HEK293 (cell line): ENCODE measurements around the gene SGMS1.

Source experiments
- CTCF ChIA-PET: fragments of 350-600 bp; formaldehyde crosslinking; extraction: SDS; loops from one replicate; lab custom pipeline; 2021; ENCODE audit warnings: antibody characterized with exemption; lab: Yijun Ruan, JAX
- POLR2A ChIA-PET: fragments of 300-600 bp; formaldehyde crosslinking; extraction: SDS; loops from one replicate; lab custom pipeline; 2020; ENCODE audit warnings: antibody characterized with exemption, inconsistent platforms; lab: Yijun Ruan, JAX
- H3K27ac ChIP-seq: fragments of 200-500 bp; sonication (Bioruptor generic); 2 replicates; pipeline ENCODE4 v1.5.1; 2014; ENCODE audit warnings: low read depth, low read length, control low read depth, inconsistent platforms; ENCODE audit errors: extremely low read depth
- H3K36me3 ChIP-seq, 2 experiments: fragments of 200-500 bp in 1 of 2; sonication (Bioruptor generic) in 1 of 2; 1 replicate in 1 of 2; 2 replicates in 1 of 2; pipeline ENCODE4 v1.5.1; 2014 to 2017; ENCODE audit warnings: inconsistent platforms in 2 of 2, low read length in 2 of 2; ENCODE audit not compliant: control insufficient read depth in 2 of 2, insufficient read depth in 1 of 2
- H3K4me1 ChIP-seq: fragments of 200-500 bp; sonication (Bioruptor generic); 2 replicates; pipeline ENCODE4 v1.5.1; 2014; ENCODE audit warnings: mild to moderate bottlenecking, low read length, inconsistent platforms; ENCODE audit not compliant: control insufficient read depth, insufficient read depth
- H3K4me3 ChIP-seq: 2 replicates; pipeline ENCODE4 v1.5.1; 2011; ENCODE audit warnings: low read depth, mild to moderate bottlenecking, control low read depth, low read length, moderate library complexity
- H3K9me3 ChIP-seq: fragments of 200-500 bp; sonication (Bioruptor generic); 2 replicates; pipeline ENCODE4 v1.5.1; 2014; ENCODE audit warnings: low read depth, low read length, inconsistent platforms; ENCODE audit not compliant: control insufficient read depth, insufficient read depth
- BCL6B ChIP-seq: fragments of 450-650 bp; formaldehyde crosslinking; IDR thresholded peaks from 2 replicates; pipeline ENCODE4 v1.5.1; 2017; ENCODE audit warnings: missing biosample characterization, missing genetic modification characterization
- GLI4 ChIP-seq: fragments of 450-650 bp; formaldehyde crosslinking; IDR thresholded peaks from 2 replicates; pipeline ENCODE4 v1.5.1; 2016; ENCODE audit warnings: missing biosample characterization, missing genetic modification characterization
- INSM2 ChIP-seq: fragments of 450-650 bp; formaldehyde crosslinking; IDR thresholded peaks from 2 replicates; pipeline ENCODE4 v1.5.1; 2016; ENCODE audit warnings: missing biosample characterization, missing genetic modification characterization
- PRDM10 ChIP-seq: fragments of 450-650 bp; formaldehyde crosslinking; IDR thresholded peaks from 2 replicates; pipeline ENCODE4 v1.5.1; 2016; ENCODE audit warnings: missing biosample characterization, missing genetic modification characterization
- SP3 ChIP-seq: fragments of 450-650 bp; formaldehyde crosslinking; IDR thresholded peaks from 2 replicates; pipeline ENCODE4 v1.5.1; 2016; ENCODE audit warnings: missing biosample characterization, missing genetic modification characterization
- ZBTB20 ChIP-seq: fragments of 450-650 bp; formaldehyde crosslinking; IDR thresholded peaks from 2 replicates; pipeline ENCODE4 v1.5.1; 2016; ENCODE audit warnings: missing biosample characterization, missing genetic modification characterization
- ZNF112 ChIP-seq: fragments of 450-650 bp; formaldehyde crosslinking; IDR thresholded peaks from 2 replicates; pipeline ENCODE4 v1.5.0; 2017; ENCODE audit warnings: missing biosample characterization, missing genetic modification characterization
- ZNF121 ChIP-seq: fragments of 450-650 bp; formaldehyde crosslinking; IDR thresholded peaks from 2 replicates; pipeline ENCODE4 v1.5.1; 2016; ENCODE audit warnings: missing biosample characterization, missing genetic modification characterization
- ZNF138 ChIP-seq: fragments of 450-650 bp; formaldehyde crosslinking; IDR thresholded peaks from 2 replicates; pipeline ENCODE4 v1.5.1; 2016; ENCODE audit warnings: missing biosample characterization, missing genetic modification characterization, borderline replicate concordance
- ZNF146 ChIP-seq: fragments of 450-650 bp; formaldehyde crosslinking; IDR thresholded peaks from 2 replicates; pipeline ENCODE4 v1.5.1; 2016; ENCODE audit warnings: missing biosample characterization, missing genetic modification characterization
- ZNF184 ChIP-seq: fragments of 450-650 bp; IDR thresholded peaks from 2 replicates; pipeline ENCODE4 v1.5.1; 2018; ENCODE audit warnings: missing biosample characterization, mild to moderate bottlenecking, missing genetic modification characterization
- ZNF202 ChIP-seq: fragments of 450-650 bp; formaldehyde crosslinking; IDR thresholded peaks from 2 replicates; pipeline ENCODE4 v1.5.1; 2016; ENCODE audit warnings: missing biosample characterization, missing genetic modification characterization, borderline replicate concordance
- ZNF248 ChIP-seq: fragments of 450-650 bp; formaldehyde crosslinking; IDR thresholded peaks from 2 replicates; pipeline ENCODE4 v1.5.1; 2017; ENCODE audit warnings: missing biosample characterization, missing genetic modification characterization
- ZNF292 ChIP-seq: fragments of 450-650 bp; formaldehyde crosslinking; IDR thresholded peaks from 2 replicates; pipeline ENCODE4 v1.5.1; 2016; ENCODE audit warnings: low read depth, missing biosample characterization, missing genetic modification characterization, borderline replicate concordance
- ZNF302 ChIP-seq: fragments of 450-650 bp; formaldehyde crosslinking; IDR thresholded peaks from 2 replicates; pipeline ENCODE4 v1.5.1; 2016; ENCODE audit warnings: missing biosample characterization, missing genetic modification characterization, low read depth
- ZNF324 ChIP-seq: fragments of 450-650 bp; formaldehyde crosslinking; IDR thresholded peaks from 2 replicates; pipeline ENCODE4 v1.5.1; 2016; ENCODE audit warnings: missing biosample characterization, missing genetic modification characterization
- ZNF488 ChIP-seq: fragments of 450-650 bp; formaldehyde crosslinking; IDR thresholded peaks from 2 replicates; pipeline ENCODE4 v1.5.1; 2016; ENCODE audit warnings: missing biosample characterization, missing genetic modification characterization
- ZNF549 ChIP-seq: fragments of 450-650 bp; IDR thresholded peaks from 2 replicates; pipeline ENCODE4 v1.5.1; 2018; ENCODE audit warnings: missing biosample characterization, missing genetic modification characterization, mild to moderate bottlenecking, inconsistent platforms, moderate library complexity
- ZNF621 ChIP-seq: fragments of 450-650 bp; formaldehyde crosslinking; IDR thresholded peaks from 2 replicates; pipeline ENCODE4 v1.5.1; 2017; ENCODE audit warnings: missing biosample characterization, missing genetic modification characterization
- ZNF660 ChIP-seq: fragments of 450-650 bp; IDR thresholded peaks from 2 replicates; pipeline ENCODE4 v1.5.1; 2018; ENCODE audit warnings: missing biosample characterization, mild to moderate bottlenecking, missing genetic modification characterization
- TF ChIP-seq, protein P1 (sequence below): fragments of 450-650 bp; formaldehyde crosslinking; IDR thresholded peaks from 2 replicates; pipeline ENCODE4 v1.5.1; 2017; ENCODE audit warnings: missing biosample characterization, missing genetic modification characterization
- TF ChIP-seq, protein P2 (sequence below): fragments of 450-650 bp; formaldehyde crosslinking; IDR thresholded peaks from 2 replicates; pipeline ENCODE4 v1.5.1; 2017; ENCODE audit warnings: missing biosample characterization, missing genetic modification characterization
- TF ChIP-seq, protein P3 (sequence below): fragments of 450-650 bp; formaldehyde crosslinking; IDR thresholded peaks from 2 replicates; pipeline ENCODE4 v1.5.1; 2016; ENCODE audit warnings: missing biosample characterization, missing genetic modification characterization

The SGMS1 gene

GRCh38 chr10:50578949-50579348 is 44.8 kb downstream of the SGMS1 start (continued):
- TF ChIP-seq INSM2 (no peak), ZNF138 (tag by site-specific recombination) (no peak), GLI4 (tag by site-specific recombination) (no peak)

DNA sequence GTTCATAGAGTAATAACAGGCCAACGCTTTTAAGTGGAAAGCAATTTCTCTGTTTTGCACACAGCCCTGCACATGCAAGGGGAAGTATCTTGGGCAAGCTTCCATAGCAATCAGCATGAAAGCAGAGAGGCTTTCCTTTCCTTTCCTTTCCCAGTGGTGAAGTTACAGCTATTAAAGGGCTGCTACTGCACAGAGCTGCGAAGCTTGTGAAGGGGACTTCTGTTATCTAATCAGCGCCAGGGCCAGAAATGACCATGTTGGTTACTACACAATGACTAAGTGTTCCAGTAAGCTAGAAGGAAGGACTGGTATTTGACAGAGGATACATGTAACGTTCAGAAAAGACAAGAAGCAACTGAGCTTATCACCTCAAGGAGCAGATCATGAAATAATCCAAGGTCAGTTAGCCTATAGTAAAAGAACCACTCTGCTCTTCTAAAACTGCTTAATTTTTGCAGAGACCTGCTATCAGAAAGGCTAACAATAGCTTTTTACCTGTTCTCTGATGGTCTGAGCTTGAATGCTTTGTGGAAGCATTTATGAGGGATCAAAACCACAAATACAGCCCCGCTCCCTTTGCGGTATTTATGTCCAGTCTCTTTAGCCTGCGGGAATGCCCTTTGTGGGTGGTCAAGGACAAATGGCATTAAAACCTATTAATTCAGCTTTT is 45.9 kb downstream of the SGMS1 start:
- Histone ChIP-seq H3K4me1 (no peaks in the 10 kb centered on the region), H3K9me3 (no peaks in the 10 kb centered on the region), H3K4me3 (no peak overlapping the region), H3K36me3 (no peaks in the 10 kb centered on the region), H3K27ac (no peak overlapping the region)
- ChIA-PET POLR2A (interaction anchor here (1.2 kb wide), 1 partner anchor 47 kb away, joined by 3 read pairs; no protein-coding TSS in a partner anchor), CTCF (interaction anchor here (0.9 to 1.5 kb wide), 2 partner anchors 11 to 43 kb away, joined by 4 to 5 read pairs; no protein-coding TSS in a partner anchor)
- no peak for TF ChIP-seq ZNF302
- no peak for TF ChIP-seq ZNF292 (tag by site-specific recombination)
- TF ChIP-seq ZBTB20 (tag by site-specific recombination) = no peak
- TF ChIP-seq ZNF184 (tag by site-specific recombination) = no peak
- no peak for TF ChIP-seq ZNF121 (tag by site-specific recombination)
- TF ChIP-seq ZNF621 = no peak
- no peak for TF ChIP-seq PRDM10 (tag by site-specific recombination)
- TF ChIP-seq, protein P1, sequence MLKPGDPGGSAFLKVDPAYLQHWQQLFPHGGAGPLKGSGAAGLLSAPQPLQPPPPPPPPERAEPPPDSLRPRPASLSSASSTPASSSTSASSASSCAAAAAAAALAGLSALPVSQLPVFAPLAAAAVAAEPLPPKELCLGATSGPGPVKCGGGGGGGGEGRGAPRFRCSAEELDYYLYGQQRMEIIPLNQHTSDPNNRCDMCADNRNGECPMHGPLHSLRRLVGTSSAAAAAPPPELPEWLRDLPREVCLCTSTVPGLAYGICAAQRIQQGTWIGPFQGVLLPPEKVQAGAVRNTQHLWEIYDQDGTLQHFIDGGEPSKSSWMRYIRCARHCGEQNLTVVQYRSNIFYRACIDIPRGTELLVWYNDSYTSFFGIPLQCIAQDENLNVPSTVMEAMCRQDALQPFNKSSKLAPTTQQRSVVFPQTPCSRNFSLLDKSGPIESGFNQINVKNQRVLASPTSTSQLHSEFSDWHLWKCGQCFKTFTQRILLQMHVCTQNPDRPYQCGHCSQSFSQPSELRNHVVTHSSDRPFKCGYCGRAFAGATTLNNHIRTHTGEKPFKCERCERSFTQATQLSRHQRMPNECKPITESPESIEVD (tag by site-specific recombination) = no peak
- no peak for TF ChIP-seq ZNF488 (tag by site-specific recombination)
- no peak for TF ChIP-seq SP3 (tag by site-specific recombination)
- TF ChIP-seq ZNF112 = no peak
- no peak for TF ChIP-seq ZNF549 (tag by site-specific recombination)
- no peak for TF ChIP-seq ZNF202 (tag by site-specific recombination)
- no peak for TF ChIP-seq ZNF660 (tag by site-specific recombination)
- no peak for TF ChIP-seq BCL6B (tag by site-specific recombination)
- no peak for TF ChIP-seq ZNF324
- TF ChIP-seq, protein P2, sequence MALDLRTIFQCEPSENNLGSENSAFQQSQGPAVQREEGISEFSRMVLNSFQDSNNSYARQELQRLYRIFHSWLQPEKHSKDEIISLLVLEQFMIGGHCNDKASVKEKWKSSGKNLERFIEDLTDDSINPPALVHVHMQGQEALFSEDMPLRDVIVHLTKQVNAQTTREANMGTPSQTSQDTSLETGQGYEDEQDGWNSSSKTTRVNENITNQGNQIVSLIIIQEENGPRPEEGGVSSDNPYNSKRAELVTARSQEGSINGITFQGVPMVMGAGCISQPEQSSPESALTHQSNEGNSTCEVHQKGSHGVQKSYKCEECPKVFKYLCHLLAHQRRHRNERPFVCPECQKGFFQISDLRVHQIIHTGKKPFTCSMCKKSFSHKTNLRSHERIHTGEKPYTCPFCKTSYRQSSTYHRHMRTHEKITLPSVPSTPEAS (tag by site-specific recombination) = no peak
- no peak for TF ChIP-seq ZNF248 (tag by site-specific recombination)
- TF ChIP-seq ZNF146 (tag by site-specific recombination) = no peak
- TF ChIP-seq, protein P3, sequence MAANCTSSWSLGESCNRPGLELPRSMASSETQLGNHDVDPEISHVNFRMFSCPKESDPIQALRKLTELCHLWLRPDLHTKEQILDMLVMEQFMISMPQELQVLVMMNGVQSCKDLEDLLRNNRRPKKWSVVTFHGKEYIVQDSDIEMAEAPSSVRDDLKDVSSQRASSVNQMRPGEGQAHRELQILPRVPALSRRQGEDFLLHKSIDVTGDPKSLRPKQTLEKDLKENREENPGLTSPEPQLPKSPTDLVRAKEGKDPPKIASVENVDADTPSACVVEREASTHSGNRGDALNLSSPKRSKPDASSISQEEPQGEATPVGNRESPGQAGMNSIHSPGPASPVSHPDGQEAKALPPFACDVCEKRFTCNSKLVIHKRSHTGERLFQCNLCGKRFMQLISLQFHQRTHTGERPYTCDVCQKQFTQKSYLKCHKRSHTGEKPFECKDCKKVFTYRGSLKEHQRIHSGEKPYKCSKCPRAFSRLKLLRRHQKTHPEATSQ (tag by site-specific recombination) = no peak
